HG03457 (cell line): ENCODE results near the gene NR5A2.
"Not testable (repeated sequence)": the region's sequence is repeated elsewhere in the genome, so short reads cannot be mapped to it uniquely, and the experiment has no call there.

Experiments used
- ATAC-seq: cut with Tn5 transposase; IDR thresholded peaks from one replicate; pipeline ENCODE4 v1.9.1; 2021; ENCODE audit warnings: moderate number of reproducible peaks; ENCODE audit not compliant: unreplicated experiment

The NR5A2 gene

GRCh38 chr1:200187332-200187731, 159.8 kb downstream of the NR5A2 start:
- ATAC-seq = not testable (repeated sequence)

DNA sequence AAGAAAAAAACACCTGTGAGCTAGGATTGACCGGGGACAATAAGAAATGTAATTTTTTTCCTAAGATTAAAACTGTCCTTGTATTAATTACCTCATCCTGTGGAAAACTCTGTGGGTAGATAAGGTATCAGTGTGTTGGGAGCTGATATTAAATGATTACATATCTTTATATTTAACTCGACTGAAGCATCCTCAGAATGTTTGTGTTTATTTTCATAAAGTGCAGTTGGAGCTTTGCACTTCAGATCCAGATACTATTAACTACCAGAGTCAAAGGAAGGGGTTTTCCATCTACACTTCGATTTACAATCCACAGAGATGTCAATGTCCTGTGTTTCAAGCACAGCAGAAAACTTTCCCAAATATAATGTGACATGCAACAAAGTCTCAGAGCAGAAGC, 164.5 kb downstream of the NR5A2 start:
- ATAC-seq = no peak

GRCh38 chr1:200194477-200194876, 167.0 kb downstream of the NR5A2 start:
- ATAC-seq = no peak

DNA sequence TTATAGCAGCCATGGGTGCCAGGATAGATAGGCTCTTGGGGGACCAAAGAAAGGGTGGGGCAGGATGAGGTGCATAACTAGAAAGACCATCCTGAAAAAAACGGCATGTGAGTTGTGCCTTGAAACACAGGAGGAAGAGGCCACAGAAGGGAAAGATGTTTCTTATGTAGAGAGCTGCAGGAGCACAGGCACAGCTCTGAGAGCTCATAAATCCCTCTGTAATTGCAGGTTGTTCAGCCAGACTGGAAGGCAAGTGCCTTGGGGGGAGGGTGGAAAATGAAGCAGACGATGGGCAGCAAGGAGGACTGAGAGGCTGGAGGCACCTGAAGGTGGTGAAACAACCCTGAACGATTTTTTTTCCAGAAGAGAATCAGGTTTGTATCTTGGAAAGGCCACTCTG, 170.7 kb downstream of the NR5A2 start:
- no peak for ATAC-seq

DNA sequence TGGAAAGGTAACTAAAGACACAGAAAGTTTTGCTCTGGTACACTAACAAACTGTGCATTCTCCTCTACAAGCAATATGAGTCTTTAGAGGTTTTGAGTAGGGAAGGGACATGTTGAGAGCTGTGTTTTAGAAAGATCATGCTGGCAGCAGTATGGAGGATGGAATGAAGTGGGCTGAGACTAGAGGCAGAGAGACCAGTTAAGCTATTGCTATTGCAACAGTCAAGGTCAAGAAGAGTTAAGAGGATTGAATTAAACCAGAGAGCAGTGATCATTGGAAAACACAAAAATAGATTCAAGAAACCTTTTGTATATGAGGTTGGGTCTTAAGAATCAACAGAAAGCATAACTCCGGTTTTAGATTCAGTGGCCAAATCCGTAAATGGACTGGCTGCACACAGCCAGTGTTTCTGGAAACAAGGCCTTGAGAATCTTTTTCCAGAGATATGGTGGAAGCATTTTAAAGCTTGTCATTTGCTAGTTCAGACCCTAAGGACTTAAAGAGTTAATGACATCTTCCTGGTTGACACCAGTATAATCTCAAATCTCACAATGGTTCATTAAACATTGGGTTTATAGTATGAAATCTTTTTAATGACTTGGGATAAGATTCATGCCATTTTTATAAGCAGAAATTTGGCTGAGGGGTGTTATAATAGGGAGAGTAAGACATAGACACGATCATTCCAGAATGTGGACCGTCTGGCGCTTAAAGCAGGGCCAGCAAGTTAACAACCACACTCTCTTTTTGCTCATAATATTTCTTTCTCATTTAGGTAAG, 177.9 kb downstream of the NR5A2 start:
- no peak for ATAC-seq

GRCh38 chr1:200206340-200206739, 178.8 kb downstream of the NR5A2 start:
- ATAC-seq = no peak

DNA sequence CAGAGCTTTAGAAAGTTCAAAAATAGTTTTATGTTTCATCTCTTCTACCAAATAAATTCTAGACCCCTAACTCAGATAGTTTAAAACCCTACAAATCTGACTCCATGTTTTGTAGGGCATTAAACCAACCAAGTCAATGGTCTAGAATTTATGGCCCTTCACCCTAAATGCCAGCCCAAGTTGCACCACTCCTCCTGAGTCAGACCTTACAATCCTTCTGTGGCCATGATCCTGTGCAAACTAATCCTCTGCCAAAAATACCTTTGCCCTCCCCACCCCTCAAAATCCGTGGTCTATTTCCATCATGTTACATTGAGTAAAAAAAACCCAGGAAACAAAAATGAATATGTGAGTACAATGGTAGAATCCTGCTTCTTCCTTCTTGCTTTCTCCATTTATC, 179.3 kb downstream of the NR5A2 start:
- no peak for ATAC-seq

GRCh38 chr1:200207711-200208126, 180.2 kb downstream of the NR5A2 start:
- peak; percentile 71 for ATAC-seq

- ATAC-seq = no peak
Observed at GRCh38 chr1:200211157-200211556, 183.6 kb downstream of the NR5A2 start.

- no peak for ATAC-seq
Observed at GRCh38 chr1:200213392-200213791, 185.9 kb downstream of the NR5A2 start.

DNA sequence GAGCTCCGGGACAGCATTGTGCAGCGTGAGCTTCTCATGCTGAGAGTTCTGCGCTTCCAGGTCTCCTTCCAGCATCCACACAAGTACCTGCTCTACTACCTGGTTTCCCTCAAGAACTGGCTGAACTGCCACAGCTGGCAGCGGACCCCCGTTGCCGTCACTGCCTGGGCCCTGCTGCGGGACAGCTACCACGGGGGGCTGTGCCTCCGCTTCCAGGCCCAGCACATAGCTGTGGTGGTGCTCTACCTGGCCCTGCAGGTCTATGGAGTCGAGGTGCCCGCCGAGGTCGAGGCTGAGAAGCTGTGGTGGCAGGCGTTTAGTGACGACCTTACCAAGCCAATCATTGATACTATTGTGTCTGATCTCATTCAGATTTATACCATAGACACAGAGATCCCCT, 186.4 kb downstream of the NR5A2 start:
- no peak for ATAC-seq

DNA sequence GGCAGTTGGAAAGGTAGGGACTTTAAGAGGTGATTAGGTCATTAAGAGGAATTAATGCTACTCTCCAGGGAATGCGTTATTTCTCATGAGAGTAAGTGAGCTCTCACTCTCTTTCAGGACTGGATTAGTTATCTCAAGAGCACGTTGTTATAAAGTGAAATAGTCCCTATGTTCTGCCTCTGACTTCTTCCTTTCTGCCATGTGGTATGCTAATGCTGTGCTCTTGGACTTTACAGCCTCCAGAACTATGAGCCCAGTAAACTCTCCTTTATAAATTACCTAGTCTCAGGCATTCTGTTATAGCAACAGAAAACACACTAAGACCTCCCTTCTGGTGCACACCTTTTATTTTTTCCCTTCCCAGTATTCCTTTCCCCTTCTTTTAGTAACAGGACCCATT, 187.8 kb downstream of the NR5A2 start:
- no peak for ATAC-seq

- no peak for ATAC-seq
Observed at GRCh38 chr1:200217703-200218102, 190.2 kb downstream of the NR5A2 start.

- ATAC-seq = no peak
Observed at GRCh38 chr1:200221614-200222282, 194.2 kb downstream of the NR5A2 start.

- no peak for ATAC-seq
Observed at GRCh38 chr1:200223207-200223606, 195.7 kb downstream of the NR5A2 start.

- ATAC-seq = no peak
Observed at GRCh38 chr1:200223613-200224012, 196.1 kb downstream of the NR5A2 start.

- no peak for ATAC-seq
Observed at GRCh38 chr1:200224315-200224714, 196.8 kb downstream of the NR5A2 start.

DNA sequence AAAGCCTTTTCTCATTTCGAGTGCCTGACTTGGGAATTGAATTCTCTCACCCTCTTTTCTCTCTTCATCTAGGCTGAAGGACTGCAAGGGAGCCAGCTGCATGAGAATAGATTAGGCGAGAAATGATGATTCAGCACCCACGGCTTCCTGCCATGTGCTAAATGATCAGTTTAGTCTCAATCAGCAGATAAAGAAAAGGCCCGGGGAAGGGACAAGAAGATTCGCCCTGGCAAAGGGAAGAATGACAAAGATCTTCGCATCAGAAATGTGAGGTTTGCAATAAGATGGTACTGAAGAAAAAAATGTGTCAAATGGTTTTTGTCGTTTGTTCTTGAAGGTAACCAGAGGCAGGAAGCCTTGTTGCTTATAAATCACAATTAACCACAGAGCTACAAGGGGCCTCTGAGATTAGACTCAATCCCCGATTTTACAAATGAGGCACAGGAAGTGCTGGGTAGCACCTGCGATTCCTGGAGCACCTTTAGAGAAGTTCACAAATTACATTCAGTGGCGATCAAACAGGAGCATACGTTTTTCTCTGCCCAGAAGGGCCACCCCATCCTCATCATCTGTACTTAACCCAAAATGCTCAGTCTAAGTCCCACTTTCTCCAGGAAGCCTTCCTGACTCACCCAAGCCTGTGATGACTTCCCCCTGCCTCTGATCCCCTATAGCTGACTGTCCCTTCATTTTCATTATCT, 198.9 kb downstream of the NR5A2 start:
- no peak for ATAC-seq

GRCh38 chr1:200226969-200227303, 199.4 kb downstream of the NR5A2 start:
- no peak for ATAC-seq
